CD4-positive, alpha-beta T cell (primary cell): Measurements from ENCODE around the gene IKZF2. TPM values are rescaled to one million over a fixed set of nuclear protein-coding genes. Genes with fewer than 3 reads are reported as not detected.

Experiments
- ATAC-seq: fragments of 200-7000 bp; cut with Tn5 transposase; one replicate; pipeline ENCODE4 v1.10.0; 2022; ENCODE audit warnings: mild to moderate bottlenecking; ENCODE audit not compliant: poor library complexity
- CTCF ChIA-PET: fragments of 350-600 bp; sonication (Branson Sonifier 250); formaldehyde crosslinking; loops from one replicate; lab custom pipeline; 2021; ENCODE audit warnings: antibody characterized with exemption, inconsistent platforms; lab: Charles Lee
- POLR2A ChIA-PET: fragments of 350-600 bp; sonication (Branson Sonifier 250); formaldehyde crosslinking; loops from one replicate; lab custom pipeline; 2021; ENCODE audit warnings: antibody characterized with exemption, inconsistent platforms; lab: Charles Lee
- DNase-seq, 14 experiments: peaks; one replicate each; pipeline ENCODE4 v3.0.0-alpha.2; 2013 to 2020; ENCODE audit warnings: mixed read lengths in 2 of 14
- H3K27ac ChIP-seq, 2 donors: one replicate each; pipeline versions ENCODE4 v1.5.1 to v1.7.0; 2013; ENCODE audit warnings: low read length in 2 of 2, low read depth in 1 of 2, mild to moderate bottlenecking in 1 of 2
- H3K27me3 ChIP-seq, 2 experiments: 1 replicate in 1 of 2; 2 replicates in 1 of 2; pipeline versions ENCODE4 v1.6.1 to v1.7.0; 2013; ENCODE audit warnings: low read length in 2 of 2, control low read depth in 1 of 2, mild to moderate bottlenecking in 1 of 2, moderate library complexity in 1 of 2; ENCODE audit not compliant: insufficient read depth in 2 of 2, control insufficient read depth in 1 of 2
- H3K36me3 ChIP-seq: one replicate; pipeline ENCODE4 v1.6.1; 2013; ENCODE audit warnings: low read length, control low read depth; ENCODE audit not compliant: insufficient read depth
- H3K4me1 ChIP-seq: one replicate; pipeline ENCODE4 v1.6.1; 2013; ENCODE audit warnings: low read length, control low read depth; ENCODE audit not compliant: insufficient read depth
- H3K4me3 ChIP-seq: one replicate; pipeline ENCODE4 v1.5.1; 2013; ENCODE audit warnings: mild to moderate bottlenecking, low read length, moderate library complexity
- H3K9me3 ChIP-seq, 2 experiments: 1 replicate in 1 of 2; 2 replicates in 1 of 2; pipeline versions ENCODE4 v1.6.1 to v1.7.0; 2013; ENCODE audit warnings: low read length in 2 of 2, mild to moderate bottlenecking in 2 of 2, control low read depth in 1 of 2, moderate library complexity in 1 of 2; ENCODE audit not compliant: control insufficient read depth in 1 of 2, insufficient read depth in 1 of 2
- H3K27ac Mint-ChIP-seq: one replicate; pipeline ENCODE4 v1.8.0; 2020; ENCODE audit warnings: mixed read lengths
- H3K27me3 Mint-ChIP-seq: one replicate; pipeline ENCODE4 v1.8.0; 2021; ENCODE audit warnings: mixed read lengths
- H3K36me3 Mint-ChIP-seq: one replicate; pipeline ENCODE4 v1.8.0; 2021; ENCODE audit warnings: low read depth, mixed read lengths
- H3K4me1 Mint-ChIP-seq: one replicate; pipeline ENCODE4 v1.8.0; 2021; ENCODE audit warnings: low read depth, mixed read lengths
- H3K4me3 Mint-ChIP-seq: one replicate; pipeline ENCODE4 v1.8.0; 2020; ENCODE audit warnings: mild to moderate bottlenecking, mixed read lengths
- H3K9me3 Mint-ChIP-seq: one replicate; pipeline ENCODE4 v1.8.0; 2020; ENCODE audit warnings: mixed read lengths
- intact Hi-C, 2 experiments: fragments of 100-400 bp; cut with DNase I in 1 of 2; cut with micrococcal nuclease in 1 of 2; formaldehyde crosslinking; loops; one replicate each; pipeline versions ENCODE4 v1.15.1 to v1.9.0; 2023 to 2025; cut with DNase I, micrococcal nuclease
- total RNA-seq, 174 experiments: library from RNA in 2 of 174; stranded (reverse) in 2 of 174; gene quantifications; one replicate each; pipeline ENCODE4 v1.2.3 and lab custom pipeline; 2021 to 2026
- TF ChIP-seq, protein P1 (sequence below): fragments of 200-600 bp; IDR thresholded peaks from one replicate; pipeline ENCODE4 v1.8.0; 2022; ENCODE audit warnings: antibody characterized with exemption, mild to moderate bottlenecking

Gene IKZF2
- total RNA-seq, 2 experiments from 2014 or later = 8.7 to 8.9 TPM

DNA sequence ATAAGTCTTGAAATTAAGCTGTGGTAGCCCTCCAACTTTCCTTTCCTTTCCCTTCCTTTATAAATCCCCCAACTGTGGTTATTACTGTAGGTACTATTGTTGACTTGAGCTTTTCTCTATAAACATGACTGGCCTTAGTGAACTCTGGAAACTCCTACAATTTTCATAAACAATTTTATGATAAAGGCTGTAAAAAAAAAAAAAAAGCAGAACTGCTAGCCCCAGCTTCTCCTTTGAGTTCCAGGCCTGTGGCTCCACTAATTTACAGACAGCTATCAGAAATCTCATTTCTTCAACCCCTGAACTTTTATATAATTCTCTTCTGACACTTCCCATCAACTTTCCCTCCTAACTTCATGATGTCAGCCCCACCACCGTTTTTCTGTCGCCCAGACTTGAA lies 174.3 kb downstream of the IKZF2 start:
- POLR2A ChIA-PET = no interaction called here
- Histone ChIP-seq H3K9me3 (no peaks in the 10 kb centered on the region), H3K27me3 (no peaks in the 10 kb centered on the region), H3K4me3 (no peak overlapping the region), H3K36me3 (no peaks in the 10 kb centered on the region), H3K27ac (no peak overlapping the region), H3K4me1 (no peaks in the 10 kb centered on the region)
- H3K27me3 Mint-ChIP-seq = no peaks in the 10 kb centered on the region
- CTCF ChIA-PET = no interaction called here
- ATAC-seq = no peak
- H3K9me3 Mint-ChIP-seq = no peaks in the 10 kb centered on the region
- no peak overlapping the region for H3K4me3 Mint-ChIP-seq
- H3K4me1 Mint-ChIP-seq = peaks cover 13% of the 10 kb centered on the region
- H3K36me3 Mint-ChIP-seq = no peaks in the 10 kb centered on the region
- TF ChIP-seq, protein P1, sequence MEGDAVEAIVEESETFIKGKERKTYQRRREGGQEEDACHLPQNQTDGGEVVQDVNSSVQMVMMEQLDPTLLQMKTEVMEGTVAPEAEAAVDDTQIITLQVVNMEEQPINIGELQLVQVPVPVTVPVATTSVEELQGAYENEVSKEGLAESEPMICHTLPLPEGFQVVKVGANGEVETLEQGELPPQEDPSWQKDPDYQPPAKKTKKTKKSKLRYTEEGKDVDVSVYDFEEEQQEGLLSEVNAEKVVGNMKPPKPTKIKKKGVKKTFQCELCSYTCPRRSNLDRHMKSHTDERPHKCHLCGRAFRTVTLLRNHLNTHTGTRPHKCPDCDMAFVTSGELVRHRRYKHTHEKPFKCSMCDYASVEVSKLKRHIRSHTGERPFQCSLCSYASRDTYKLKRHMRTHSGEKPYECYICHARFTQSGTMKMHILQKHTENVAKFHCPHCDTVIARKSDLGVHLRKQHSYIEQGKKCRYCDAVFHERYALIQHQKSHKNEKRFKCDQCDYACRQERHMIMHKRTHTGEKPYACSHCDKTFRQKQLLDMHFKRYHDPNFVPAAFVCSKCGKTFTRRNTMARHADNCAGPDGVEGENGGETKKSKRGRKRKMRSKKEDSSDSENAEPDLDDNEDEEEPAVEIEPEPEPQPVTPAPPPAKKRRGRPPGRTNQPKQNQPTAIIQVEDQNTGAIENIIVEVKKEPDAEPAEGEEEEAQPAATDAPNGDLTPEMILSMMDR = no peak
- no peak for DNase-seq
- no peak overlapping the region for H3K27ac Mint-ChIP-seq
- intact Hi-C loops = no loop called here

DNA sequence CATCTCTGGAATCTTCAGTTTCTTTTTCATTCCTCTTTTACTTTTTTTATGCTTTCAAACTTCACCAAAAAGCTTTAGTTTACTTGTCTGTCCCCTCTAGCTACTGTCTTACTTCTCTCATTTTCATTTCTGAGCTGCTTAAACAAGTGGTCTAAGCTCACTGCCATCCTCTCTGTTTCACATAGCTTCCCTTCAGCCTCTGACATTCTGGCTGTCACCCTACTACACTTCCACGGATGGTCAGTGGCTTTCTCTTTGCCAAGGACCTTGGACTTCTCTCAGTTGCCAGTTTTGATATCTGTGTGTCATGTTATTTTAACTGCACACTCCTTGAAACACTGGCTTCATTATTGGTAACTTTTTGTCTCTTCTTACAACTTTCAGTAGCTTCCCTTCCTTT lies 176.1 kb downstream of the IKZF2 start:
- Mint-ChIP-seq H3K27me3 (no peaks in the 10 kb centered on the region), H3K36me3 (no peaks in the 10 kb centered on the region), H3K4me3 (no peak overlapping the region), H3K4me1 (peaks cover 13% of the 10 kb centered on the region), H3K27ac (no peak overlapping the region), H3K9me3 (no peaks in the 10 kb centered on the region)
- intact Hi-C loops = no loop called here
- ATAC-seq = no peak
- TF ChIP-seq, protein P1 = no peak
- ChIA-PET POLR2A (no interaction called here), CTCF (no interaction called here)
- no peak for DNase-seq
- H3K36me3 ChIP-seq = no peaks in the 10 kb centered on the region
- H3K4me3 ChIP-seq = no peak overlapping the region
- no peaks in the 10 kb centered on the region for H3K27me3 ChIP-seq
- no peaks in the 10 kb centered on the region for H3K4me1 ChIP-seq
- H3K9me3 ChIP-seq = no peaks in the 10 kb centered on the region
- no peak overlapping the region for H3K27ac ChIP-seq

DNA sequence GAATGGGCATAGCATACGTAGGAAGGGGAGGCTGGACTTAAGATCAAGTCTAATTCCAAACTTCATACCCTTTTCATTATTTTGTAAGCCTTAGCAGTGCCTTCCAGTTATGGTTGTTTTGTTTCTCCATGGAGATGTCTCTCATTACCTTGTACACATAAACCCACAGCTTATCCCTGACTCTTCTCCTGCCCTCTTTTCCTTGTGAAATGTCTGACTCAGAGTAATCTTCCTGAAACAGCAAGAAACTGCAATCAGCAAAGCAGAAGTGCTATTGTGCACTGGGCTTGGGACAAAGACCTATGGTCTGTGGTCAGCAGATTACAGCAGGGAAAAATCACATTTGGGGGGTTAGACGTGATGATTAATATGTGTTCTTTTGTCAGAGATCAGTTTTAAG lies 176.7 kb downstream of the IKZF2 start:
- CTCF ChIA-PET = no interaction called here
- H3K27ac Mint-ChIP-seq = no peak overlapping the region
- TF ChIP-seq, protein P1 = no peak
- Histone ChIP-seq H3K36me3 (no peaks in the 10 kb centered on the region), H3K4me3 (no peak overlapping the region), H3K27ac (no peak overlapping the region), H3K4me1 (no peaks in the 10 kb centered on the region), H3K27me3 (no peaks in the 10 kb centered on the region), H3K9me3 (no peaks in the 10 kb centered on the region)
- no peaks in the 10 kb centered on the region for H3K9me3 Mint-ChIP-seq
- no peaks in the 10 kb centered on the region for H3K36me3 Mint-ChIP-seq
- no peak for DNase-seq
- H3K4me3 Mint-ChIP-seq = no peak overlapping the region
- no peaks in the 10 kb centered on the region for H3K27me3 Mint-ChIP-seq
- H3K4me1 Mint-ChIP-seq = peaks cover 8% of the 10 kb centered on the region
- intact Hi-C loops = no loop called here
- POLR2A ChIA-PET = no interaction called here
- ATAC-seq = no peak
